NT2/D1 (cell line): Measurements from ENCODE around the gene CHCHD6.

ENCODE experiments used
- DNase-seq: peaks from one replicate; pipeline ENCODE4 v3.0.0-alpha.2; 2011; ENCODE audit warnings: low read depth, low spot score
- H3K27me3 ChIP-seq: 2 replicates; pipeline ENCODE4 v1.6.0; 2011; ENCODE audit warnings: mild to moderate bottlenecking; ENCODE audit not compliant: insufficient read length, insufficient read depth
- H3K36me3 ChIP-seq: 2 replicates; pipeline ENCODE4 v1.6.1; 2011; ENCODE audit warnings: mild to moderate bottlenecking, low read length, mixed read lengths; ENCODE audit not compliant: insufficient read depth, insufficient read length
- H3K4me1 ChIP-seq: 2 replicates; pipeline ENCODE4 v1.5.1; 2011; ENCODE audit not compliant: insufficient read depth, insufficient read length
- H3K4me3 ChIP-seq: 2 replicates; pipeline ENCODE4 v1.5.1; 2011; ENCODE audit warnings: low read depth; ENCODE audit not compliant: insufficient read length
- H3K9ac ChIP-seq: 2 replicates; pipeline ENCODE4 v1.6.0; 2011; ENCODE audit warnings: low read depth; ENCODE audit not compliant: insufficient read length
- H3K9me3 ChIP-seq: 2 replicates; pipeline ENCODE4 v1.5.1; 2011; ENCODE audit warnings: mild to moderate bottlenecking, low read length; ENCODE audit not compliant: insufficient read depth
- SUZ12 ChIP-seq: IDR thresholded peaks from 2 replicates; pipeline ENCODE4 v1.6.1; 2011; ENCODE audit not compliant: insufficient read length, insufficient read depth; ENCODE audit errors: extremely low read depth
- YY1 ChIP-seq: IDR thresholded peaks from 2 replicates; pipeline ENCODE4 v1.6.1; 2011; ENCODE audit not compliant: insufficient read length, insufficient read depth
- ZNF274 ChIP-seq: IDR thresholded peaks from 2 replicates; pipeline ENCODE4 v1.6.1; 2011; ENCODE audit warnings: mild to moderate bottlenecking, low read depth, low read length

CHCHD6 gene

GRCh38 chr3:126972866-126973265 is 268.8 kb downstream of the CHCHD6 start:
- TF ChIP-seq SUZ12 (no peak), YY1 (no peak), ZNF274 (no peak)

GRCh38 chr3:126973814-126974213 is 269.8 kb downstream of the CHCHD6 start:
- H3K9me3 ChIP-seq = peaks cover 23% of the 10 kb centered on the region
- no peak for TF ChIP-seq SUZ12
- TF ChIP-seq ZNF274 = no peak
- no peak for TF ChIP-seq YY1
- H3K4me1 ChIP-seq = peaks cover 10% of the 10 kb centered on the region
- H3K27me3 ChIP-seq = no peaks in the 10 kb centered on the region
- no peaks in the 10 kb centered on the region for H3K36me3 ChIP-seq
- H3K9ac ChIP-seq = no peak overlapping the region
- H3K4me3 ChIP-seq = no peak overlapping the region
- no peak for DNase-seq

More at GRCh38 chr3:126972866-126973265, 268.8 kb downstream of the CHCHD6 start:
- Histone ChIP-seq H3K27me3 (no peaks in the 10 kb centered on the region), H3K4me3 (no peak overlapping the region), H3K4me1 (peaks cover 15% of the 10 kb centered on the region), H3K36me3 (no peaks in the 10 kb centered on the region), H3K9ac (no peak overlapping the region), H3K9me3 (peaks cover 23% of the 10 kb centered on the region)
- DNase-seq = no peak

GRCh38 chr3:126974756-126975155 is 270.7 kb downstream of the CHCHD6 start:
- no peak for DNase-seq
- Histone ChIP-seq H3K9me3 (peaks cover 23% of the 10 kb centered on the region), H3K9ac (no peak overlapping the region), H3K4me3 (no peak overlapping the region), H3K27me3 (no peaks in the 10 kb centered on the region), H3K36me3 (no peaks in the 10 kb centered on the region), H3K4me1 (peaks cover 8% of the 10 kb centered on the region)
- no peak for TF ChIP-seq YY1
- no peak for TF ChIP-seq SUZ12
- TF ChIP-seq ZNF274 = no peak

- Histone ChIP-seq H3K9ac (no peak overlapping the region), H3K27me3 (peaks cover 7% of the 10 kb centered on the region), H3K4me1 (peaks cover 9% of the 10 kb centered on the region), H3K36me3 (no peaks in the 10 kb centered on the region), H3K9me3 (peaks cover 23% of the 10 kb centered on the region), H3K4me3 (no peak overlapping the region)
- no peak for TF ChIP-seq ZNF274
- no peak for TF ChIP-seq YY1
- no peak for TF ChIP-seq SUZ12
- no peak for DNase-seq
Measured at GRCh38 chr3:126976906-126977305, 272.9 kb downstream of the CHCHD6 start.

GRCh38 chr3:126977821-126978220 is 273.8 kb downstream of the CHCHD6 start:
- TF ChIP-seq YY1 = no peak
- TF ChIP-seq SUZ12 = no peak
- TF ChIP-seq ZNF274 = no peak
- Histone ChIP-seq H3K36me3 (no peaks in the 10 kb centered on the region), H3K9me3 (peaks cover 23% of the 10 kb centered on the region), H3K4me1 (peaks cover 12% of the 10 kb centered on the region), H3K4me3 (no peak overlapping the region), H3K27me3 (peaks cover 9% of the 10 kb centered on the region), H3K9ac (no peak overlapping the region)
- no peak for DNase-seq

GRCh38 chr3:126978291-126978690 is 274.3 kb downstream of the CHCHD6 start:
- H3K27me3 ChIP-seq = peaks cover 9% of the 10 kb centered on the region
- H3K9ac ChIP-seq = no peak overlapping the region
- peaks cover 23% of the 10 kb centered on the region for H3K9me3 ChIP-seq
- peaks cover 12% of the 10 kb centered on the region for H3K4me1 ChIP-seq
- H3K4me3 ChIP-seq = no peak overlapping the region
- no peaks in the 10 kb centered on the region for H3K36me3 ChIP-seq
- DNase-seq = no peak
- TF ChIP-seq YY1 (no peak), ZNF274 (no peak), SUZ12 (no peak)

- no peak overlapping the region for H3K4me3 ChIP-seq
- peaks cover 12% of the 10 kb centered on the region for H3K4me1 ChIP-seq
- H3K27me3 ChIP-seq = peaks cover 9% of the 10 kb centered on the region
- no peak overlapping the region for H3K9ac ChIP-seq
- TF ChIP-seq YY1 = no peak
- no peak for TF ChIP-seq SUZ12
- TF ChIP-seq ZNF274 = no peak
- no peak for DNase-seq
- H3K36me3 ChIP-seq = no peaks in the 10 kb centered on the region
- H3K9me3 ChIP-seq = peaks cover 18% of the 10 kb centered on the region
Measured at GRCh38 chr3:126979046-126979628, 275.1 kb downstream of the CHCHD6 start.
